GM12892 (cell line): ENCODE data around the gene BAAT.

ENCODE experiments used
- POLR2A ChIP-seq: IDR thresholded peaks from 2 replicates; pipeline ENCODE4 v1.6.1; 2011; ENCODE audit warnings: low read depth, low read length, control low read depth
- POLR2AphosphoS5 ChIP-seq: IDR thresholded peaks from 2 replicates; pipeline ENCODE4 v1.6.1; 2011; ENCODE audit warnings: low read depth, low read length, control low read depth

- TF ChIP-seq POLR2A: no peak
- TF ChIP-seq POLR2AphosphoS5: no peak
These were observed 58.3 kb downstream of the BAAT start for GRCh38 chr9:101326501-101326900.
